H9 (cell line): Measurements from ENCODE around the gene MTRR. TPM values are rescaled to one million over a fixed set of nuclear protein-coding genes. Genes with fewer than 3 reads are reported as not detected.

Source experiments
- DNase-seq: peaks from one replicate; pipeline ENCODE4 v3.0.0-alpha.2; 2017
- H2AFZ ChIP-seq: one replicate; pipeline ENCODE4 v1.6.1; 2013; ENCODE audit warnings: mild to moderate bottlenecking, low read length, control low read depth, moderate library complexity
- H2AK5ac ChIP-seq: 2 replicates; pipeline ENCODE4 v1.6.1; 2013; ENCODE audit warnings: low read length, control low read depth, mixed read lengths; ENCODE audit not compliant: insufficient read length
- H2BK120ac ChIP-seq: one replicate; pipeline ENCODE4 v1.6.1; 2013; ENCODE audit warnings: low read depth, mild to moderate bottlenecking, low read length, control low read depth, inconsistent platforms; ENCODE audit not compliant: poor library complexity, severe bottlenecking
- H2BK12ac ChIP-seq: 2 replicates; pipeline ENCODE4 v1.6.1; 2013; ENCODE audit warnings: low read length, control low read depth, mixed read lengths, low read depth; ENCODE audit not compliant: insufficient read length
- H2BK15ac ChIP-seq: 2 replicates; pipeline ENCODE4 v1.6.1; 2013; ENCODE audit warnings: low read depth, low read length, control low read depth
- H2BK20ac ChIP-seq: one replicate; pipeline ENCODE4 v1.6.1; 2013; ENCODE audit warnings: low read depth, mild to moderate bottlenecking, low read length, control low read depth, inconsistent platforms; ENCODE audit not compliant: poor library complexity, severe bottlenecking
- H2BK5ac ChIP-seq: 2 replicates; pipeline ENCODE4 v1.6.1; 2013; ENCODE audit warnings: low read length, control low read depth, mixed read lengths; ENCODE audit not compliant: insufficient read length
- H3K14ac ChIP-seq: 2 replicates; pipeline ENCODE4 v1.6.1; 2013; ENCODE audit warnings: low read length, control low read depth; ENCODE audit not compliant: insufficient read depth
- H3K18ac ChIP-seq: 2 replicates; pipeline ENCODE4 v1.6.1; 2013; ENCODE audit warnings: low read depth, mild to moderate bottlenecking, mixed read lengths, low read length, control low read depth; ENCODE audit not compliant: insufficient read length
- H3K23ac ChIP-seq: 2 replicates; pipeline ENCODE4 v1.6.1; 2013; ENCODE audit warnings: low read length, control low read depth, mixed read lengths, low read depth; ENCODE audit not compliant: insufficient read length
- H3K23me2 ChIP-seq: 2 replicates; pipeline ENCODE4 v1.6.1; 2013; ENCODE audit warnings: low read depth, mild to moderate bottlenecking, mixed read lengths, low read length, control low read depth; ENCODE audit not compliant: insufficient read length, poor library complexity, severe bottlenecking
- H3K27ac ChIP-seq: 2 replicates; pipeline ENCODE4 v1.5.1; 2013; ENCODE audit warnings: low read length, control low read depth, mixed read lengths, low read depth; ENCODE audit not compliant: insufficient read length
- H3K27me3 ChIP-seq: 2 replicates; pipeline ENCODE4 v1.6.1; 2013; ENCODE audit warnings: low read length, control low read depth, inconsistent platforms; ENCODE audit not compliant: insufficient read depth
- H3K4ac ChIP-seq: 2 replicates; pipeline ENCODE4 v1.6.1; 2013; ENCODE audit warnings: low read depth, mild to moderate bottlenecking, control low read depth, inconsistent platforms, low read length, moderate library complexity
- H3K4me1 ChIP-seq: 2 replicates; pipeline ENCODE4 v1.6.1; 2013; ENCODE audit warnings: low read length, control low read depth, inconsistent platforms; ENCODE audit not compliant: insufficient read depth
- H3K4me2 ChIP-seq: 2 replicates; pipeline ENCODE4 v1.6.1; 2013; ENCODE audit warnings: low read length, control low read depth, mixed read lengths; ENCODE audit not compliant: insufficient read length, insufficient read depth
- H3K56ac ChIP-seq: 2 replicates; pipeline ENCODE4 v1.6.1; 2013; ENCODE audit warnings: low read depth, mild to moderate bottlenecking, mixed read lengths, low read length, control low read depth; ENCODE audit not compliant: insufficient read length
- H3K79me1 ChIP-seq: 2 replicates; pipeline ENCODE4 v1.6.1; 2013; ENCODE audit warnings: low read depth, mild to moderate bottlenecking, moderate library complexity, low read length, control low read depth, inconsistent platforms; ENCODE audit not compliant: insufficient read depth, poor library complexity, severe bottlenecking
- H3K79me2 ChIP-seq: 2 replicates; pipeline ENCODE4 v1.6.1; 2013; ENCODE audit warnings: low read length, control low read depth, inconsistent platforms; ENCODE audit not compliant: insufficient read depth
- H3K9ac ChIP-seq: 2 replicates; pipeline ENCODE4 v1.6.1; 2013; ENCODE audit warnings: low read length, control low read depth, mixed read lengths; ENCODE audit not compliant: insufficient read length; ENCODE audit errors: extremely low read depth
- H3K9me3 ChIP-seq: one replicate; pipeline ENCODE4 v1.6.1; 2013; ENCODE audit warnings: low read depth, low read length, inconsistent platforms; ENCODE audit not compliant: control insufficient read depth
- H3T11ph ChIP-seq: one replicate; pipeline ENCODE4 v1.6.1; 2013; ENCODE audit warnings: mild to moderate bottlenecking, low read length, control low read depth, inconsistent platforms
- H4K20me1 ChIP-seq: one replicate; pipeline ENCODE4 v1.6.1; 2013; ENCODE audit not compliant: control insufficient read depth, insufficient read length, insufficient read depth
- H4K5ac ChIP-seq: 2 replicates; pipeline ENCODE4 v1.6.1; 2013; ENCODE audit warnings: low read depth, mild to moderate bottlenecking, mixed read lengths, low read length, control low read depth; ENCODE audit not compliant: insufficient read length
- H4K8ac ChIP-seq: replicated peaks from 2 replicates; pipeline ENCODE4 v1.6.1; 2013; ENCODE audit warnings: low read length, control low read depth, mixed read lengths, low read depth; ENCODE audit not compliant: insufficient read length
- H4K91ac ChIP-seq: 2 replicates; pipeline ENCODE4 v1.6.1; 2013; ENCODE audit warnings: low read depth, mild to moderate bottlenecking, moderate library complexity, mixed read lengths, low read length, control low read depth; ENCODE audit not compliant: insufficient read length
- H3K27ac Mint-ChIP-seq, 3 experiments: 2 replicates in 2 of 3; 3 replicates in 1 of 3; pipeline ENCODE4 v1.8.0; 2020 to 2021; ENCODE audit warnings: mixed read lengths in 3 of 3, mild to moderate bottlenecking in 1 of 3, moderate library complexity in 1 of 3
- H3K27me3 Mint-ChIP-seq: 2 replicates; pipeline ENCODE4 v1.8.0; 2021; ENCODE audit warnings: low read depth, mild to moderate bottlenecking, moderate library complexity, mixed read lengths
- H3K36me3 Mint-ChIP-seq, 3 experiments: 2 replicates in 2 of 3; 3 replicates in 1 of 3; pipeline ENCODE4 v1.8.0; 2020 to 2021; ENCODE audit warnings: low read depth in 3 of 3, mixed read lengths in 3 of 3; ENCODE audit not compliant: insufficient read depth in 1 of 3
- H3K4me1 Mint-ChIP-seq, 2 experiments: 2 replicates each; pipeline ENCODE4 v1.8.0; 2020; ENCODE audit warnings: mixed read lengths in 2 of 2
- H3K4me3 Mint-ChIP-seq, 2 experiments: 2 replicates in 1 of 2; 3 replicates in 1 of 2; pipeline ENCODE4 v1.8.0; 2020 to 2021; ENCODE audit warnings: mild to moderate bottlenecking in 2 of 2, mixed read lengths in 2 of 2, moderate library complexity in 1 of 2
- H3K9me3 Mint-ChIP-seq, 2 experiments: 2 replicates in 1 of 2; 3 replicates in 1 of 2; pipeline ENCODE4 v1.8.0; 2020; ENCODE audit warnings: mild to moderate bottlenecking in 2 of 2, mixed read lengths in 2 of 2, moderate library complexity in 1 of 2
- CTCF ChIP-seq: fragments of 200-600 bp; sonication (generic); conservative IDR thresholded peaks from 3 replicates; pipeline ENCODE4 v1.8.0; 2021; ENCODE audit warnings: antibody characterized with exemption, mild to moderate bottlenecking
- WGBS: extraction: QIAGEN DNeasy Blood & Tissue Kit; methylation state at CpG from one replicate; pipeline ENCODE4 v1.1.7; 2013; ENCODE audit warnings: missing lambda C conversion rate, low lambda C conversion rate, mixed read lengths; ENCODE audit not compliant: insufficient read length; ENCODE audit errors: extremely low coverage; 5-methylcytosine and 5-hydroxymethylcytosine counted together
- total RNA-seq: library from RNA; stranded (reverse); gene quantifications from 2 replicates; pipeline ENCODE4 v1.2.1, GENCODE V29; 2021

Gene MTRR
- total RNA-seq, 1 experiment from 2014 or later: 66.0 TPM

- H3K9ac ChIP-seq: no peak overlapping the region
- H2AK5ac ChIP-seq: no peak overlapping the region
- H2BK12ac ChIP-seq: no peak overlapping the region
- Mint-ChIP-seq H3K27ac (peak overlapping the region in 1 of 3 experiments; percentile 53; a peak in 1 of 7 replicates), H3K27me3 (peaks cover 35% of the 10 kb centered on the region), H3K36me3 (peaks cover 0 to 15% (median 4%) of the 10 kb centered on the region in 3 experiments; a peak in 3 of 7 replicates), H3K9me3 (peaks cover 2 to 7% of the 10 kb centered on the region in 2 experiments; a peak in 3 of 5 replicates), H3K4me3 (peak overlapping the region; percentile 81 to 95), H3K4me1 (peaks cover 10 to 12% of the 10 kb centered on the region in 2 experiments)
- H3K79me1 ChIP-seq: no peaks in the 10 kb centered on the region
- H3K18ac ChIP-seq: no peak overlapping the region
- peaks cover 4% of the 10 kb centered on the region for H3K27me3 ChIP-seq
- no peaks in the 10 kb centered on the region for H4K20me1 ChIP-seq
- H2AFZ ChIP-seq: no peak overlapping the region
- H4K5ac ChIP-seq: no peak overlapping the region
- TF ChIP-seq CTCF: peak; percentile 49; the same call in 2 of the 3 replicates
- no peak overlapping the region for H3K56ac ChIP-seq
- H3K4me2 ChIP-seq: peak overlapping the region; percentile 70
- H3K79me2 ChIP-seq: no peaks in the 10 kb centered on the region
- H3T11ph ChIP-seq: no peak overlapping the region
- no peak overlapping the region for H3K4ac ChIP-seq
- H3K27ac ChIP-seq: no peak overlapping the region
- no peak overlapping the region for H2BK15ac ChIP-seq
- H2BK120ac ChIP-seq: no peak overlapping the region
- H2BK20ac ChIP-seq: no peak overlapping the region
- H3K14ac ChIP-seq: 0 out of 2 replicates have a peak overlapping the region, but pooled peaks have one; percentile 1
- H3K23ac ChIP-seq: no peak overlapping the region
- H4K91ac ChIP-seq: no peak overlapping the region
- no peak overlapping the region for H4K8ac ChIP-seq
- H3K23me2 ChIP-seq: peaks cover 13% of the 10 kb centered on the region
- H2BK5ac ChIP-seq: no peak overlapping the region
- no peak for DNase-seq
- WGBS: no CpG with 5 or more reads among the region's 44 CpGs
- no peaks in the 10 kb centered on the region for H3K9me3 ChIP-seq
- no peaks in the 10 kb centered on the region for H3K4me1 ChIP-seq
Measured at GRCh38 chr5:7849681-7850394, 19.1 kb upstream of the MTRR start.
